GM21381 (cell line): ENCODE measurements around the gene RNF144A.

Experiments used
- ATAC-seq: cut with Tn5 transposase; IDR thresholded peaks from one replicate; pipeline ENCODE4 v1.9.1; 2021; ENCODE audit warnings: mild to moderate bottlenecking, moderate library complexity; ENCODE audit not compliant: unreplicated experiment

Gene RNF144A

GRCh38 chr2:7070483-7070882 is 153.3 kb downstream of the RNF144A start:
- ATAC-seq, result no peak

- ATAC-seq, result no peak
Measured at GRCh38 chr2:7071154-7071553, 153.9 kb downstream of the RNF144A start.

DNA sequence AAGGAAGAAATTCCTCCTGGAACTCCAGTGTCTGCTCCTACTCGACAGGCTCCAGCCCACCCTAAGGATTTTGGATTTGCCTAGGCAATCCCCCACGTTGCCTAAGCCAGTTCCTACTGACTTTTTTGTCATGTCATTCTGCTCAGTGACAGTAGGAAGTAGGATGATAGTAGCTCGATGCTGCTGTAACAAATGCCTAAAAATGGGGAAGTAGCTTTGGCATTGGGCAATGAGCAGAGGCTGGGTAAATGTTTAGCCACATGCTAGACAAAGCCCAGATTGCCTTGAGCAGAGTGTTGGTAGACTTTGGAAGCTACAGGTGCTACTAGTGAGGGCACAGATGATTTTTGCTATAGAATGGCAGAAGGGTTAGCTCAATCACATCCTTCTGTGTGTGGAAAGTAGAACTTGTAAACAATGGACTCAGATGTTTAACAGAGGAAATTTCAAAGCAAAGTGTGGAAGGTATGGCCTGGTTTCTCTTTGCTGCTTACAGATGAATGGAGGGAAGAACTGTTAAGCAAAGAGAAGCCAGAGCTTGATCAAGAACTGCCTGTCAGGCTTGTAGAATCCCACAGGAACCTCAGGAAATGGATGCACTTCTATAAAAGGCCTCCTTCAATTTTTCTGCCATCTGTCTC is 154.8 kb downstream of the RNF144A start:
- no peak for ATAC-seq

DNA sequence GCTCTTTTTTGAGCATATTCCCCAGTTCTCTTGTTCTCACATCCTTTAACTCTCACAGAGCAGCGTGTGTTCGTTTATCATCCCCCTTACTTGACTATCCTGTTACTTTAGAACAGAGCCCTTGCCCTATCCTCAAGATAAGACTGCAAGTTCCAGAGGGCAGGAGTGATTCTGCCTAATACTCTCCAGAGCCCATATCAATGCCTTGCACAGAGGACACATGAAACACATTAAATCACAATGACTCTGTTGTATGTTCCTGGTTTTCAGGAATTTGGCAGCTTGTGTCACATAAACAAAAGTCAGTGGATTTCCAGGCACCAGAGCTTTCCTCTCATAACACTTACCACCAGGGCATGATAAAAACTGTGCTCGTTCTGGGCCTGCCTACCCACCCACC is 156.7 kb downstream of the RNF144A start:
- ATAC-seq, result no peak

GRCh38 chr2:7075834-7076233 is 158.6 kb downstream of the RNF144A start:
- no peak for ATAC-seq

DNA sequence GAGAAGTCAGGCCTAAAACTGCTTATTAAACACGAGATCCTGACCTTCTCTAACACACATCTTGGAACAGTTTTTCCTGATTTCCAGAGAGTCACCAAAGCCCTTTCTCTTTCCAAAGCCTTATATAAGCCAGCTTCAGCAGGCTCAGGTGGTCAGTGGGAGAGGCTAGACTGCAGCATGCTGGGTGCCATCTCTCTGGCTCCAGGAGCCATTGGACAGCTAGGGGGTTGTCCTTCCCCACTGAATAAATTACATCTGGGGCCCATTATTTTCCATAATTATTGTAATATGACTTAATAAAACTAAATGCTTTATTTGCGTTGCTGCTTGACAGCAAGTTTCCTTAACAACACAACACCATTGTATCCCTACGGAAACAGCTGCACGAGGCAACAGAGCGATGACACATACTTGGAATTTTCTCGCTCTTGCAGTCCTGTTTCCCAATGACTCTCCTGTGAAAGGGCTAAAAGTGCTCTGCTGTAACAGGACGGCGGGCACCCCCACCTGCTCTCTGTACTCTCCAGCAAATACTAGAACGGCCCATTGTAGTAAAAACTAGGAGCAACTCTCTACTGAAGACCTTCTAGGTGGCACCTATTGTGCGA is 160.6 kb downstream of the RNF144A start:
- no peak for ATAC-seq

DNA sequence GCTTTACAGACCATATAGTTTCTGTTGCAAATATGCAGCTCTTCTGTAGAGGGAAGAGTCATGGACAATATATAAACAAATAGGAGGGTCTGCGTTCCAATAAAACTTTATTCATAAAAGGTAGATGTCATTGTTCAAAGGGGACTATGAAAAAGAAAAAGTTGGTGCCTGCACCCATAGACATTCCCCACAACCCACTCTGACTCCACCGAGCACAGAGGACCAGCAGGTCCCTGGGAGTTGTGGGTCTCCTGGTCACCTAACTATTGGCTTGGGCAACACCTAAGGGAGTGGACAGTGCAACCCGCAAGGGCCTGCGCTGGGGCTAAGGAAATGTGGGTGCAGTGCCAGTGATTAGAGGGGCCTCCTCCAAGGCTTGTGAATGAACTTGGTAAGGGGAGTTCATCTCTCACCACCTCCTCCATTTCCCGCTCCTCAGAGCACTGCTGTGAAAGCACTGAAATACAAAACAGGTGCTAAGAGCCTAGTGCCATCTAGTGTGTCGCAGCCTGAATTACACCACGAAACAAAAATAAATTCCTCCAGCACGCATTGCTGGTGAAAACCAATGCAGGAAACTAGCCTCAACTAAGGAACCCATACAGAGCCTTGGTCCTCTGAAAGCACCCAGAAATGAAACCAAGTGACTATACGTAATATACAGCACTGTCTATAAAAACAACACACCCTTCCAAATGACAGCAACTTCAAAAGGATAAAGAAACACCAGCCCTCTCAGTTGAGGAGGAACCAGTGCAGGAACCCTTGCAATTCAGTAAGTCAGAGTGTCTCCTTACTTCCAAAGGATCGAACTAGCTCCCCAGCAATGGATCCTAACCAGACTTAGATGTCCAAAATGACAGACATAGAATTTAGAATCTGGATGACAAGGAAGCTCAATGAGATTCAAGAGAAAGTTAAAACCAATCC is 166.6 kb downstream of the RNF144A start:
- no peak for ATAC-seq

DNA sequence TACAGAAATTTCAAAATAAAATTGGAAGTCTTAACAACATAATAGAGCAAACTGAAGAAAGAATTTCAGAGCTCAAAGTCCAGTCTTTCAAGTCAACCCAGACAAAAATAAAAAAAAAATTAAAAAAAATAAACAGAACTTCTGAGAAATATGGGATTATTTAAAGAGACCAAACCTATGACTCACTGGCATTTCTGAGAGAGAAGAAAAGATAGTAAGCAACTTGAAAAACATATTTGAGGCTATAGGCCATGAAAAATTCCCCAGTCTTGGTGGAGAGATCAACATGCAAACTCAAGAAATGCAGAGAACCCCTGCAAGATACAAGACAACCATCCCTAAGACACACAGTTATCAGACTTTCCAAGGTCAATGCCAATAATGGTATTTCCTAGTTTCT is 167.4 kb downstream of the RNF144A start:
- no peak for ATAC-seq

DNA sequence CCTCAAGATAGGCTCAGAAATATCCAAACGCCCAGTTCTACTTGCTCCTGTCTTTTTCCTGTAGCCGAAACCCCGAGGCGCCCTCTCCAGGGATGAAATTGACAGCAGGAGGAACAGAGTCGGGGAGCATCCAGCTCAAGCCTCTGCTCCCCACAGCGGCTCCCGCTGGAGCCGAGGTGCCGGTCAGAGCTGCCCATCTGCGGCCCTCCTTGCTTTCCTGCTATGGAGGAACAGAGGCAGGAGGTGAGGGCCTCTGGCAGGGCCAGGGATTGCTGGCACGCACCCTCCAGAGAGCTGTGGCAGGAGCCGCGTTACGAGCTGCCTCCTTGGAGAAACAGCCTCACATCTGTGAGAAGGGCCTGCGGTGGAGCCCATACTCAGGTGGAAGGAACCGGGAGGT is 172.1 kb downstream of the RNF144A start:
- ATAC-seq, result no peak

GRCh38 chr2:7089898-7090510 is 172.8 kb downstream of the RNF144A start:
- ATAC-seq, result no peak

DNA sequence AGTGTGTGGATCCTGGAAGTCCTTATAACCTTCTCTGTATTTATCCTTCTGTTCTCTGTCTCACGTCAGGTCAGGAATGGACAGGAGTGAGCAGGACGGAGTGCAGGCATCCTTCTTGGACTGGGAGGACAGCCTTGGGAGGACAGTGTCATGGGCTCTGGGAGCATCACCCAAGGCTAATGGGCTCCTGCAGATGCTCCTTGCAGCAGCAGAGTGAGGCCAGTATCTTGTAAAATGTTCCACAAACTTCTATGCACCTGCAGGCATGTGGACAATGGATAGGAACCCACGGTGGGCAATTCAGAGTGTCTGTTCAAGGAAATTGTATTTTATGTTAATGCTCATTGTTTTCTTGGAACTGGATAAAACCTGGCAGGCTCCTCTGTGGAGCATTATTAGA is 176.2 kb downstream of the RNF144A start:
- no peak for ATAC-seq
